Spleen (tissue), 11 donors: ENCODE measurements around the gene CHD9. TPM values are rescaled to one million over a fixed set of nuclear protein-coding genes. Genes with fewer than 3 reads are reported as not detected.

Source experiments
- DNase-seq: peaks from one replicate; pipeline ENCODE4 v3.0.0-alpha.2; 2020
- H3K27ac ChIP-seq, 8 donors: fragments of 200-600 bp; sonication (generic) in 7 of 8; 1 replicate in 4 of 8; 2 replicates in 4 of 8; pipeline versions ENCODE4 v1.5.0 to v1.8.0; 2016 to 2021; ENCODE audit warnings: inconsistent platforms in 4 of 8, mild to moderate bottlenecking in 4 of 8, moderate library complexity in 1 of 8
- H3K27me3 ChIP-seq, 7 donors: fragments of 200-600 bp; sonication (generic) in 6 of 7; replicated peaks in 1 of 7; 1 replicate in 4 of 7; 2 replicates in 3 of 7; pipeline versions ENCODE4 v1.5.0 to v1.8.0; 2016 to 2021; ENCODE audit warnings: inconsistent platforms in 3 of 7, mild to moderate bottlenecking in 1 of 7
- H3K36me3 ChIP-seq, 6 donors: fragments of 200-600 bp; sonication (generic) in 5 of 6; 1 replicate in 4 of 6; 2 replicates in 2 of 6; pipeline versions ENCODE4 v1.5.0 to v1.8.0; 2016 to 2021; ENCODE audit warnings: inconsistent platforms in 2 of 6
- H3K4me1 ChIP-seq, 6 donors: fragments of 200-600 bp; sonication (generic) in 5 of 6; 1 replicate in 3 of 6; 2 replicates in 3 of 6; pipeline versions ENCODE4 v1.5.0 to v1.8.0; 2016 to 2021; ENCODE audit warnings: inconsistent platforms in 3 of 6
- H3K4me3 ChIP-seq, 8 donors: fragments of 200-600 bp; sonication (generic) in 7 of 8; 1 replicate in 4 of 8; 2 replicates in 4 of 8; pipeline versions ENCODE4 v1.5.0 to v1.8.0; 2016 to 2021; ENCODE audit warnings: inconsistent platforms in 4 of 8, mild to moderate bottlenecking in 4 of 8, moderate library complexity in 2 of 8
- H3K9me3 ChIP-seq, 8 donors: fragments of 200-600 bp; sonication (generic) in 7 of 8; 1 replicate in 4 of 8; 2 replicates in 4 of 8; pipeline versions ENCODE4 v1.5.0 to v1.8.0; 2016 to 2021; ENCODE audit warnings: inconsistent platforms in 4 of 8
- CTCF ChIP-seq, 11 experiments: fragments of 200-600 bp in 7 of 11; fragments of 450-650 bp in 4 of 11; sonication (generic) in 4 of 11; IDR thresholded peaks in 8 of 11; conservative IDR thresholded peaks in 3 of 11; 1 replicate in 7 of 11; 2 replicates in 4 of 11; pipeline versions ENCODE4 v1.4.0 to v1.8.0; 2016 to 2021; ENCODE audit warnings: antibody characterized with exemption in 11 of 11, inconsistent platforms in 4 of 11, mild to moderate bottlenecking in 1 of 11
- POLR2A ChIP-seq, 3 donors: fragments of 450-650 bp; IDR thresholded peaks; one replicate each; pipeline ENCODE4 v1.5.1; 2017; ENCODE audit warnings: antibody characterized with exemption in 3 of 3, mild to moderate bottlenecking in 1 of 3
- POLR2AphosphoS5 ChIP-seq, 3 donors: sonication (generic); formaldehyde crosslinking; IDR thresholded peaks; one replicate each; pipeline ENCODE4 v1.5.1; 2017; ENCODE audit warnings: antibody characterized with exemption in 3 of 3
- WGBS, 5 donors: extraction: QIAGEN DNeasy Blood & Tissue Kit in 3 of 5; methylation state at CpG; one replicate each; pipeline versions ENCODE4 v1.1.5 to v1.1.7; 2013 to 2018; 5-methylcytosine and 5-hydroxymethylcytosine counted together
- intact Hi-C: fragments of 100-400 bp; cut with DNase I; formaldehyde crosslinking; loops from one replicate; pipeline ENCODE4 v1.15.0; 2023; ENCODE audit warnings: low total_unique reads
- polyA plus RNA-seq, 3 donors: library from polyadenylated mRNA; stranded (reverse); fragments of 200-250 nt; gene quantifications; one replicate each; pipeline ENCODE4 v1.2.1, GENCODE V29; 2013
- total RNA-seq, 7 donors: library from RNA; depleted of rRNA in 3 of 7; stranded (reverse); fragments of >200 nt in 3 of 7; fragmentation: NEBNext Ultra II Directional in 4 of 7; extraction: Animal tissue kit (Norgen Biotek cat#: 25700) in 4 of 7; gene quantifications; one replicate each; pipeline versions ENCODE4 v1.1.0 to v1.2.1, GENCODE V29; 2016 to 2021
- donor health status: healthy with polysubstance abuse.
- donor health status: DM: no; HTN: no; CAD: no; lungs with moderate emphysema.
- donor health status: DM: no; HTN: no; CAD: no.
- donor health status: Bipolar disorder and iron deficiency.
- donor health status: healthy.
- donor health status: DM: no; HTN: no; CAD: no.
- donor health status: DM: yes; HTN: yes; CAD: no.

The CHD9 gene
- total and polyA plus RNA-seq, 10 donors: 16.7 to 93.3 (median 76.0) TPM

GRCh38 chr16:53370827-53371226 is 316.0 kb downstream of the CHD9 start:
- no peak for TF ChIP-seq POLR2AphosphoS5 (IDR thresholded peaks at IDR 0.05)
- no peak for TF ChIP-seq POLR2A (IDR thresholded peaks at IDR 0.05)
- no peak for TF ChIP-seq CTCF (IDR thresholded peaks at IDR 0.05 in 8 of 11, conservative IDR thresholded peaks at IDR 0.05 in 3 of 11)
- intact Hi-C loops: no loop called here

DNA sequence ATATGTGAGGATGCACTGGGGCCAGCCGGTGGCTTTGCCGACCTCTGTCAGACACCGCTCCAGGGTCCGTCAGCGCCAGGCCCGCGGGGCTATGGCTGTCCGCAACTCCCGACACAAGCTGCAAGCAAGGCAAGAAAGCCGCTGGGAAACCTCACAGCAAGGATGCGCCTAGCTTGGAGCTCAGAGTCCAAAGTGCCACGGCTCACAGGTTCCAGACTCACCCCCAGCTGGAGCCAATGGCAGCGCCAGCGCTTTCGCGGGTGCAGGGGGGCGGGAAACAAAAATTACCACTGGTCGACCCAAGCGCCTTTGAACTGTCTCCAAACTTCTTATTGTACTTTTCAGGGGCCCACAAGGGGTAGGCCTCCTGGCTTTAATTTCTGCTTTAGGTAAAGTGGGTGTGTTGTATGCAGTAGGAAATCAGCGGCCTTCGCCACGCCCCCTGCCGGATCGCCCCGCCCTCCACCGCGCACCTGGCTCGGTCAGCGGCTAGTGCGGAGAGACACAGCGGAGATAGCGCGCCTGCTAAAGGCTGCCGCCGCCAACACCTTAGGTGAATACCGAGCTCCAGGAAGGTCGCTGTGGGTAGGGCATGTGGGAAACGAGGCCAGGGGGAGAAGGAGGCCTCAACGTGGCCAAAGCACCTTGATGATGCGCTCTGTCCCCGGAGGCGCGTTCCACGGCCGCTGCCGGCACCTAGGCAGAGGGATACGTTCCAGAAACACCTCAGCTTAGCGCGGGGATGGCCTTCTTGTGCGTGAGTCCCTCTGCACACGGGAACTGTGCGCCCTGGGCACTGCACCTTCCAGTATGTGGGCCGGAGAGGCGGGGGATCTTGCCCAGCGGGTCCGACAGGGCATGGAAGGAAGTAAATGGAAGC is 318.4 kb downstream of the CHD9 start:
- TF ChIP-seq POLR2A (IDR thresholded peaks at IDR 0.05) (no peak), POLR2AphosphoS5 (IDR thresholded peaks at IDR 0.05) (peak in 2 of 3 donors; percentile 19 to 64), CTCF (IDR thresholded peaks at IDR 0.05 in 8 of 11, conservative IDR thresholded peaks at IDR 0.05 in 3 of 11) (peak in 5 of 11 experiments; percentile 5 to 30 (median 13))
- H3K27me3 ChIP-seq: peaks cover 2 to 44% (median 17%) of the 10 kb centered on the region in 7 donors
- H3K36me3 ChIP-seq: no peaks in the 10 kb centered on the region
- peak overlapping the region in 3 of 8 donors; percentile 8 to 88 (median 54) for H3K27ac ChIP-seq
- peak; percentile 94 for DNase-seq
- intact Hi-C loops: no loop called here
- H3K9me3 ChIP-seq: no peaks in the 10 kb centered on the region
- H3K4me3 ChIP-seq: peak overlapping the region in 7 of 8 donors; percentile 4 to 57 (median 30)
- H3K4me1 ChIP-seq: peaks cover 0 to 19% (median 6%) of the 10 kb centered on the region in 6 donors
- WGBS, 5 donors: 12 to 56% (median 23%) methylated on average over 34 to 56 of the region's 56 CpGs

More at GRCh38 chr16:53370827-53371226, 316.0 kb downstream of the CHD9 start:
- Histone ChIP-seq H3K27me3 (peaks cover 2 to 48% (median 17%) of the 10 kb centered on the region in 7 donors), H3K4me3 (peak overlapping the region in 1 of 8 donors; percentile 53), H3K4me1 (peaks cover 0 to 19% (median 6%) of the 10 kb centered on the region in 6 donors), H3K27ac (peak overlapping the region in 7 of 8 donors; percentile 52 to 88 (median 81)), H3K9me3 (no peaks in the 10 kb centered on the region), H3K36me3 (no peaks in the 10 kb centered on the region)
- DNase-seq: no peak

GRCh38 chr16:53374800-53375199 is 320.0 kb downstream of the CHD9 start:
- DNase-seq: no peak
- peaks cover 2 to 37% (median 17%) of the 10 kb centered on the region in 7 donors for H3K27me3 ChIP-seq
- H3K27ac ChIP-seq: no peak overlapping the region
- H3K36me3 ChIP-seq: no peaks in the 10 kb centered on the region
- no peak for TF ChIP-seq CTCF (IDR thresholded peaks at IDR 0.05 in 8 of 11, conservative IDR thresholded peaks at IDR 0.05 in 3 of 11)
- TF ChIP-seq POLR2A (IDR thresholded peaks at IDR 0.05): no peak
- TF ChIP-seq POLR2AphosphoS5 (IDR thresholded peaks at IDR 0.05): no peak
- H3K4me1 ChIP-seq: peaks cover 0 to 19% (median 6%) of the 10 kb centered on the region in 6 donors
- 85 to 90% (median 89%) methylated on average over 5 of the region's 5 CpGs for WGBS, 5 donors
- H3K4me3 ChIP-seq: no peak overlapping the region
- no peaks in the 10 kb centered on the region for H3K9me3 ChIP-seq
- intact Hi-C loops: no loop called here

DNA sequence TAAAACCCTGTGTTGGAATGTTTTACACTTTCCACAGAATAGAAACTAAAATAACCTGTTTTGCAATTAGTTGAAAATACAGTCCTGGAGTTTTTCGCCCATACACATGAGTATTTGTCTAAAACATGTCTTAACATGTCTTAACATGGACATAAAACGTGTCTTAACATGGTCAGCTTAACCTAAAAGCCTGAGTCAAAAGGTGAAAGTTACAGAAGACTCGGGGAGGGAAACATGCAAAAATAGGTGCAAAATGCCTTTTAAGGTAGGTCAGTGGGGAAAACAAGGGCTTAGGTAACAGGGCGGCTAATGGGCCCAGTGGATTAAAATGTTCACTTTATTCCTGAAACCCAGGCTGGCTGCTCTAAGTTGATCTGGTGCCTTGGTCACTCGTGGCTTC is 323.3 kb downstream of the CHD9 start:
- Histone ChIP-seq H3K4me3 (no peak overlapping the region), H3K27ac (no peak overlapping the region), H3K36me3 (no peaks in the 10 kb centered on the region), H3K9me3 (peaks cover 0 to 3% (median 0%) of the 10 kb centered on the region in 8 donors), H3K4me1 (peaks cover 0 to 7% (median 5%) of the 10 kb centered on the region in 6 donors), H3K27me3 (peaks cover 0 to 30% (median 6%) of the 10 kb centered on the region in 7 donors)
- WGBS, 5 donors: 39 to 64% (median 42%) methylated on average over 5 of the region's 5 CpGs
- TF ChIP-seq POLR2AphosphoS5 (IDR thresholded peaks at IDR 0.05) (no peak), CTCF (IDR thresholded peaks at IDR 0.05 in 8 of 11, conservative IDR thresholded peaks at IDR 0.05 in 3 of 11) (no peak), POLR2A (IDR thresholded peaks at IDR 0.05) (no peak)
- no peak for DNase-seq
- intact Hi-C loops: no loop called here
